Stromal cell of bone marrow (primary cell): ENCODE data around the gene TPTE2.
"Not testable (repeated sequence)": the region's sequence is repeated elsewhere in the genome, so short reads cannot be mapped to it uniquely, and the experiment has no call there.

Experiments
- DNase-seq: peaks from one replicate; pipeline ENCODE4 v3.0.0-alpha.2; 2012; ENCODE audit warnings: low read depth

The TPTE2 gene

GRCh38 chr13:19567820-19568534 lies 6.6 kb upstream of the TPTE2 start:
- no peak for DNase-seq

- DNase-seq, result no peak
Measured at GRCh38 chr13:19561585-19561984, 253 bp upstream of the TPTE2 start.

- DNase-seq, result not testable (repeated sequence)
Measured at GRCh38 chr13:19560672-19561071, 660 bp downstream of the TPTE2 start.

GRCh38 chr13:19559739-19560138 lies 1.6 kb downstream of the TPTE2 start:
- not testable (repeated sequence) for DNase-seq

GRCh38 chr13:19557287-19557686 lies 4.0 kb downstream of the TPTE2 start:
- DNase-seq, result not testable (repeated sequence)

GRCh38 chr13:19549245-19549644 lies 12.1 kb downstream of the TPTE2 start:
- not testable (repeated sequence) for DNase-seq

GRCh38 chr13:19525634-19526033 lies 35.7 kb downstream of the TPTE2 start:
- not testable (repeated sequence) for DNase-seq

- DNase-seq, result no peak
Measured at GRCh38 chr13:19519049-19519448, 42.3 kb downstream of the TPTE2 start.

- not testable (repeated sequence) for DNase-seq
Measured at GRCh38 chr13:19507623-19508022, 53.7 kb downstream of the TPTE2 start.

- DNase-seq, result not testable (repeated sequence)
Measured at GRCh38 chr13:19460126-19460525, 101.2 kb downstream of the TPTE2 start.

GRCh38 chr13:19439056-19439686 lies 122.2 kb downstream of the TPTE2 start:
- DNase-seq, result not testable (repeated sequence)

- DNase-seq, result not testable (repeated sequence)
Measured at GRCh38 chr13:19437780-19438179, 123.6 kb downstream of the TPTE2 start.

- DNase-seq, result not testable (repeated sequence)
Measured at GRCh38 chr13:19422236-19422635, 139.1 kb downstream of the TPTE2 start.

- DNase-seq, result not testable (repeated sequence)
Measured at GRCh38 chr13:19412494-19412893, 148.8 kb downstream of the TPTE2 start.

GRCh38 chr13:19382746-19383511 lies 178.4 kb downstream of the TPTE2 start:
- not testable (repeated sequence) for DNase-seq

GRCh38 chr13:19382111-19382510 lies 179.2 kb downstream of the TPTE2 start:
- no peak for DNase-seq
